ENCODE measurements around the gene PSMD3.

GRCh38 chr17:40015998-40016985 is 35.7 kb downstream of the PSMD3 start:
- TF ChIP-seq CTCF (IDR thresholded peaks at IDR 0.05) (no peak), POLR2A (IDR thresholded peaks at IDR 0.05) (no peak)
